ENCODE results near the gene SUSD2.

- TF ChIP-seq, protein P1, sequence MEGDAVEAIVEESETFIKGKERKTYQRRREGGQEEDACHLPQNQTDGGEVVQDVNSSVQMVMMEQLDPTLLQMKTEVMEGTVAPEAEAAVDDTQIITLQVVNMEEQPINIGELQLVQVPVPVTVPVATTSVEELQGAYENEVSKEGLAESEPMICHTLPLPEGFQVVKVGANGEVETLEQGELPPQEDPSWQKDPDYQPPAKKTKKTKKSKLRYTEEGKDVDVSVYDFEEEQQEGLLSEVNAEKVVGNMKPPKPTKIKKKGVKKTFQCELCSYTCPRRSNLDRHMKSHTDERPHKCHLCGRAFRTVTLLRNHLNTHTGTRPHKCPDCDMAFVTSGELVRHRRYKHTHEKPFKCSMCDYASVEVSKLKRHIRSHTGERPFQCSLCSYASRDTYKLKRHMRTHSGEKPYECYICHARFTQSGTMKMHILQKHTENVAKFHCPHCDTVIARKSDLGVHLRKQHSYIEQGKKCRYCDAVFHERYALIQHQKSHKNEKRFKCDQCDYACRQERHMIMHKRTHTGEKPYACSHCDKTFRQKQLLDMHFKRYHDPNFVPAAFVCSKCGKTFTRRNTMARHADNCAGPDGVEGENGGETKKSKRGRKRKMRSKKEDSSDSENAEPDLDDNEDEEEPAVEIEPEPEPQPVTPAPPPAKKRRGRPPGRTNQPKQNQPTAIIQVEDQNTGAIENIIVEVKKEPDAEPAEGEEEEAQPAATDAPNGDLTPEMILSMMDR (IDR thresholded peaks at IDR 0.05 in 4 of 5, conservative IDR thresholded peaks at IDR 0.05 in 1 of 5), result no peak
- no peak for TF ChIP-seq POLR2A (IDR thresholded peaks at IDR 0.05)
These were observed 19.4 kb upstream of the SUSD2 start for GRCh38 chr22:24161909-24162308.

Data from gastrocnemius medialis (tissue), 4 donors.